ENCODE data around the gene GHSR. TPM values are rescaled to one million over a fixed set of nuclear protein-coding genes. Genes with fewer than 3 reads are reported as not detected.

GHSR gene
- total and polyA plus RNA-seq, 2 of the 8 experiments (the other 6 are each of a cell fraction or from before 2014, with no cell fraction given): not detected

Other genes starting within 250 kb of the GHSR start
- not detected in 2 replicates for gene TNFSF10, start 75.0 kb upstream of the GHSR start, total RNA-seq (2021; fragmentation: NEBNext Ultra II Directional; extraction: Animal tissue kit (Norgen Biotek cat#: 25700))
- gene TNFSF10, start 75.0 kb upstream of the GHSR start, polyA plus RNA-seq (2011; rRNA removed): 0.06 TPM in 1 of 2 replicates, not detected in the other

Data from H1 (cell line).